GM23338 (cell line): ENCODE measurements around the gene TAF3. TPM values are rescaled to one million over a fixed set of nuclear protein-coding genes. Genes with fewer than 3 reads are reported as not detected.

ENCODE experiments used
- ATAC-seq: fragments of 200-7000 bp; cut with Tn5 transposase; 3 replicates; pipeline ENCODE4 v1.9.1; 2020
- DNase-seq: peaks from one replicate; pipeline ENCODE4 v3.0.0-alpha.2; 2015; ENCODE audit warnings: low spot score
- H2AFZ ChIP-seq: fragments of 200-600 bp; sonication (generic); 2 replicates; pipeline ENCODE4 v1.8.0; 2016; ENCODE audit warnings: antibody characterized with exemption, mild to moderate bottlenecking, moderate library complexity
- H3F3A ChIP-seq: fragments of 200-600 bp; sonication (generic); replicated peaks from 2 replicates; pipeline ENCODE4 v1.8.0; 2017; ENCODE audit warnings: antibody characterized with exemption, mixed run types, low read depth
- H3K27ac ChIP-seq: fragments of 200-600 bp; sonication (generic); 2 replicates; pipeline ENCODE4 v1.6.1; 2016; ENCODE audit warnings: low read depth
- H3K27me3 ChIP-seq: fragments of 200-600 bp; sonication (generic); 2 replicates; pipeline ENCODE4 v1.8.0; 2016; ENCODE audit warnings: mild to moderate bottlenecking, mixed run types, moderate library complexity; ENCODE audit not compliant: insufficient read depth
- H3K36me3 ChIP-seq: fragments of 200-600 bp; sonication (generic); 2 replicates; pipeline ENCODE4 v1.8.0; 2016; ENCODE audit warnings: mild to moderate bottlenecking; ENCODE audit not compliant: insufficient read depth
- H3K4me1 ChIP-seq: fragments of 200-600 bp; sonication (generic); 2 replicates; pipeline ENCODE4 v1.8.0; 2016; ENCODE audit warnings: mild to moderate bottlenecking, moderate library complexity; ENCODE audit not compliant: insufficient read depth
- H3K4me2 ChIP-seq: fragments of 200-600 bp; sonication (generic); 2 replicates; pipeline ENCODE4 v1.7.1; 2017; ENCODE audit warnings: mixed run types
- H3K4me3 ChIP-seq: fragments of 200-600 bp; sonication (generic); 2 replicates; pipeline ENCODE4 v1.6.1; 2016; ENCODE audit warnings: mixed run types
- H3K79me2 ChIP-seq: fragments of 200-600 bp; sonication (generic); replicated peaks from 2 replicates; pipeline ENCODE4 v1.8.0; 2017; ENCODE audit warnings: mild to moderate bottlenecking; ENCODE audit not compliant: insufficient read depth
- H3K9me2 ChIP-seq: fragments of 200-600 bp; sonication (generic); 2 replicates; pipeline ENCODE4 v1.8.0; 2017; ENCODE audit not compliant: insufficient read depth
- H4K20me1 ChIP-seq: fragments of 200-600 bp; sonication (generic); replicated peaks from 2 replicates; pipeline ENCODE4 v1.8.0; 2017; ENCODE audit warnings: mild to moderate bottlenecking; ENCODE audit not compliant: insufficient read depth
- H3K27ac Mint-ChIP-seq: 2 replicates; pipeline ENCODE4 v1.8.0; 2020; ENCODE audit warnings: inconsistent platforms, mild to moderate bottlenecking, moderate library complexity, mixed read lengths
- H3K27me3 Mint-ChIP-seq: 3 replicates; pipeline ENCODE4 v1.8.0; 2022; ENCODE audit warnings: low read depth, mild to moderate bottlenecking, moderate library complexity, mixed read lengths, inconsistent platforms; ENCODE audit not compliant: insufficient read depth, poor library complexity
- H3K36me3 Mint-ChIP-seq: 3 replicates; pipeline ENCODE4 v1.8.0; 2021; ENCODE audit warnings: low read depth, mild to moderate bottlenecking, inconsistent platforms, moderate library complexity, mixed read lengths
- H3K4me1 Mint-ChIP-seq: 3 replicates; pipeline ENCODE4 v1.8.0; 2020; ENCODE audit warnings: mild to moderate bottlenecking, inconsistent platforms, mixed read lengths
- H3K4me3 Mint-ChIP-seq: 3 replicates; pipeline ENCODE4 v1.8.0; 2021; ENCODE audit warnings: moderate library complexity, mild to moderate bottlenecking, inconsistent platforms, mixed read lengths
- H3K9me3 Mint-ChIP-seq: 3 replicates; pipeline ENCODE4 v1.8.0; 2020; ENCODE audit warnings: moderate library complexity, mild to moderate bottlenecking, inconsistent platforms, mixed read lengths
- CREB1 ChIP-seq: fragments of 250-450 bp; sonication (Bioruptor Pico); IDR thresholded peaks from 2 replicates; pipeline ENCODE4 v1.5.0; 2020; ENCODE audit warnings: low read depth, mild to moderate bottlenecking, moderate library complexity
- CTCF ChIP-seq, 2 experiments: fragments of 200-600 bp in 1 of 2; sonication (generic) in 1 of 2; conservative IDR thresholded peaks; 2 replicates each; pipeline versions ENCODE4 v1.5.1 to v1.6.1; 2016 to 2017; ENCODE audit warnings: antibody characterized with exemption in 2 of 2, low read depth in 2 of 2, mild to moderate bottlenecking in 2 of 2, moderate library complexity in 1 of 2
- EZH2 ChIP-seq: fragments of 200-600 bp; sonication (generic); IDR thresholded peaks from one replicate; pipeline ENCODE4 v1.8.0; 2017; ENCODE audit warnings: antibody characterized with exemption, mild to moderate bottlenecking, low read depth; ENCODE audit not compliant: unreplicated experiment
- EZH2phosphoT487 ChIP-seq: fragments of 200-600 bp; sonication (generic); IDR thresholded peaks from one replicate; pipeline ENCODE4 v1.8.1; 2018; ENCODE audit warnings: antibody characterized with exemption; ENCODE audit not compliant: unreplicated experiment
- JUNB ChIP-seq: IDR thresholded peaks from one replicate; pipeline ENCODE4 v1.6.1; 2016; ENCODE audit warnings: antibody characterized with exemption; ENCODE audit not compliant: unreplicated experiment
- POLR2AphosphoS5 ChIP-seq: IDR thresholded peaks from 2 replicates; pipeline ENCODE4 v1.6.1; 2016; ENCODE audit warnings: antibody characterized with exemption, low read depth
- STAT1 ChIP-seq: IDR thresholded peaks from one replicate; pipeline ENCODE4 v1.6.1; 2016; ENCODE audit warnings: antibody characterized with exemption; ENCODE audit not compliant: unreplicated experiment
- ZNF114 ChIP-seq: fragments of 250-450 bp; sonication (Bioruptor Pico); IDR thresholded peaks from 2 replicates; pipeline ENCODE4 v1.5.0; 2020; ENCODE audit warnings: mild to moderate bottlenecking, moderate library complexity
- ZNF331 ChIP-seq: fragments of 250-450 bp; sonication (Bioruptor Pico); IDR thresholded peaks from 2 replicates; pipeline ENCODE4 v1.5.0; 2020; ENCODE audit warnings: low read depth, mild to moderate bottlenecking, moderate library complexity
- ZNF462 ChIP-seq: fragments of 250-450 bp; sonication (Bioruptor Pico); IDR thresholded peaks from 2 replicates; pipeline ENCODE4 v1.5.0; 2020; ENCODE audit warnings: mild to moderate bottlenecking, moderate library complexity
- polyA plus RNA-seq: library from polyadenylated mRNA; unstranded; fragments of >200 nt; fragmentation: Nextera tagmentation; extraction: Ambion mirVana; gene quantifications from 2 replicates; pipeline ENCODE4 v1.2.1, GENCODE V29; 2016
- total RNA-seq: library from RNA; depleted of rRNA; stranded (reverse); fragments of >200 nt; shearing (Covaris generic); gene quantifications from 2 replicates; pipeline ENCODE4 v1.2.3, GENCODE V29; 2014

Gene TAF3
- total and polyA plus RNA-seq, 2 experiments from 2014 or later: 6.4 to 15.2 TPM

- 0 out of 2 replicates have a peak, but pooled peaks cover under 1% of the 10 kb centered on the region for H4K20me1 ChIP-seq
- Mint-ChIP-seq H3K4me1 (peaks cover 14% of the 10 kb centered on the region), H3K36me3 (no peaks in the 10 kb centered on the region), H3K27me3 (no peaks in the 10 kb centered on the region), H3K9me3 (no peaks in the 10 kb centered on the region), H3K27ac (no peak overlapping the region), H3K4me3 (no peak overlapping the region)
- peaks cover 6% of the 10 kb centered on the region; the same call in 1 of the 2 replicates for H3K79me2 ChIP-seq
- DNase-seq (no peak), ATAC-seq (no peak)
- no peaks in the 10 kb centered on the region for H3K36me3 ChIP-seq
- no peak overlapping the region for H2AFZ ChIP-seq
- H3K27ac ChIP-seq: no peak overlapping the region
- TF ChIP-seq CREB1 (CRISPR knock-in tag): no peak
- H3K4me2 ChIP-seq: no peak overlapping the region
- H3F3A ChIP-seq: no peaks in the 10 kb centered on the region
- no peaks in the 10 kb centered on the region for H3K9me2 ChIP-seq
- H3K4me1 ChIP-seq: 0 out of 2 replicates have a peak, but pooled peaks cover 10% of the 10 kb centered on the region
- no peaks in the 10 kb centered on the region for H3K27me3 ChIP-seq
- H3K4me3 ChIP-seq: no peak overlapping the region
Measured at GRCh38 chr10:7887174-7887816, 69.0 kb downstream of the TAF3 start.

- peak; percentile 51 for DNase-seq
- Histone ChIP-seq H2AFZ (no peak overlapping the region), H3F3A (no peaks in the 10 kb centered on the region), H4K20me1 (0 out of 2 replicates have a peak, but pooled peaks cover 10% of the 10 kb centered on the region), H3K4me3 (no peak overlapping the region), H3K9me2 (no peaks in the 10 kb centered on the region), H3K36me3 (no peaks in the 10 kb centered on the region), H3K4me2 (no peak overlapping the region), H3K4me1 (0 out of 2 replicates have a peak, but pooled peaks cover 10% of the 10 kb centered on the region), H3K79me2 (peaks cover 6% of the 10 kb centered on the region), H3K27me3 (no peaks in the 10 kb centered on the region), H3K27ac (no peak overlapping the region)
- Mint-ChIP-seq H3K27ac (no peak overlapping the region), H3K9me3 (no peaks in the 10 kb centered on the region), H3K4me1 (peaks cover 14% of the 10 kb centered on the region), H3K27me3 (peaks cover 2% of the 10 kb centered on the region), H3K36me3 (no peaks in the 10 kb centered on the region), H3K4me3 (no peak overlapping the region)
- ATAC-seq: peak; percentile 88
- TF ChIP-seq CTCF (conservative IDR thresholded peaks at IDR 0.05; ENCODE audit: low read depth in 2 of 2) (no peak), CREB1 (CRISPR knock-in tag) (no peak), EZH2 (no peak), POLR2AphosphoS5 (no peak), EZH2phosphoT487 (no peak), ZNF114 (CRISPR knock-in tag) (no peak), JUNB (no peak), ZNF331 (no peak), STAT1 (no peak), ZNF462 (CRISPR knock-in tag) (no peak)
Measured at GRCh38 chr10:7889947-7890542, 71.7 kb downstream of the TAF3 start.
